HUES48 (cell line): Measurements from ENCODE around the gene CASP14.
"Not testable (repeated sequence)": the region's sequence is repeated elsewhere in the genome, so short reads cannot be mapped to it uniquely, and the experiment has no call there.

Source experiments
- H3K27ac ChIP-seq: one replicate; pipeline ENCODE4 v1.7.0; 2013; ENCODE audit warnings: low read depth, low read length, inconsistent platforms
- H3K27me3 ChIP-seq: 2 replicates; pipeline ENCODE4 v1.6.1; 2013; ENCODE audit warnings: mild to moderate bottlenecking, low read length; ENCODE audit not compliant: control insufficient read depth, insufficient read depth
- H3K36me3 ChIP-seq: 2 replicates; pipeline ENCODE4 v1.6.1; 2013; ENCODE audit warnings: low read length; ENCODE audit not compliant: control insufficient read depth, insufficient read depth
- H3K4me1 ChIP-seq: 2 replicates; pipeline ENCODE4 v1.6.1; 2013; ENCODE audit warnings: mild to moderate bottlenecking, low read length; ENCODE audit not compliant: control insufficient read depth, insufficient read depth
- H3K4me3 ChIP-seq: 2 replicates; pipeline ENCODE4 v1.5.1; 2013; ENCODE audit warnings: mild to moderate bottlenecking, low read depth, low read length
- H3K9ac ChIP-seq: 2 replicates; pipeline ENCODE4 v1.6.1; 2013; ENCODE audit warnings: mild to moderate bottlenecking, low read depth, low read length, moderate library complexity
- H3K9me3 ChIP-seq: 2 replicates; pipeline ENCODE4 v1.6.1; 2013; ENCODE audit warnings: low read length; ENCODE audit not compliant: control insufficient read depth, insufficient read depth

The CASP14 gene

GRCh38 chr19:15072930-15073647, 23.8 kb downstream of the CASP14 start:
- no peaks in the 10 kb centered on the region for H3K4me1 ChIP-seq
- no peaks in the 10 kb centered on the region for H3K27me3 ChIP-seq
- no peaks in the 10 kb centered on the region for H3K9me3 ChIP-seq
- no peak overlapping the region for H3K9ac ChIP-seq
- H3K36me3 ChIP-seq = no peaks in the 10 kb centered on the region
- no peak overlapping the region for H3K4me3 ChIP-seq
- H3K27ac ChIP-seq = no peak overlapping the region

- no peaks in the 10 kb centered on the region for H3K27me3 ChIP-seq
- no peak overlapping the region for H3K27ac ChIP-seq
- no peak overlapping the region for H3K9ac ChIP-seq
- no peaks in the 10 kb centered on the region for H3K36me3 ChIP-seq
- H3K4me3 ChIP-seq = no peak overlapping the region
- no peaks in the 10 kb centered on the region for H3K9me3 ChIP-seq
- H3K4me1 ChIP-seq = no peaks in the 10 kb centered on the region
Measured at GRCh38 chr19:15074371-15074770, 25.1 kb downstream of the CASP14 start.

GRCh38 chr19:15075806-15076205, 26.5 kb downstream of the CASP14 start:
- H3K27ac ChIP-seq = no peak overlapping the region
- H3K9me3 ChIP-seq = no peaks in the 10 kb centered on the region
- no peaks in the 10 kb centered on the region for H3K27me3 ChIP-seq
- no peaks in the 10 kb centered on the region for H3K36me3 ChIP-seq
- H3K9ac ChIP-seq = no peak overlapping the region
- no peak overlapping the region for H3K4me3 ChIP-seq
- no peaks in the 10 kb centered on the region for H3K4me1 ChIP-seq

DNA sequence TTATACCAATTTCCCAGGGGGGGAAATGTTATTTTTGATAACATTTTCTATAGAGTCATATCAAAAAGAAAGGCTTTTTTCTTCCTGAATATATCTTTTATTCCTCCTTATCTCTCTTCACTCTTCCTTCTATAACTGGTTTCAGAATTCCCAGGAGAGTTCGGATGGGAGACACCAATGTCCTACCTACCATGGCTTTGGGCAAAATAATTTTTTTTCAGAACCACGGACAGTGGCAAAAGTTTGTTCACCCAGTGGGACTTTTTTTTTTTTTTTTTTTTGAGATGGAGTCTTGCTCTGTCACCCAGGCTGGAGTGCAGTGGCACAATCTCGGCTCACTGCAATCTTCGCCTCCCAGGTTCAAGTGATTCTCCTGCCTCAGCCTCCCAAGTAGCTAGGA, 30.7 kb downstream of the CASP14 start:
- H3K27me3 ChIP-seq, H3K27ac ChIP-seq, H3K9ac ChIP-seq, H3K9me3 ChIP-seq, H3K4me1 ChIP-seq, H3K36me3 ChIP-seq, H3K4me3 ChIP-seq: not testable (repeated sequence)

DNA sequence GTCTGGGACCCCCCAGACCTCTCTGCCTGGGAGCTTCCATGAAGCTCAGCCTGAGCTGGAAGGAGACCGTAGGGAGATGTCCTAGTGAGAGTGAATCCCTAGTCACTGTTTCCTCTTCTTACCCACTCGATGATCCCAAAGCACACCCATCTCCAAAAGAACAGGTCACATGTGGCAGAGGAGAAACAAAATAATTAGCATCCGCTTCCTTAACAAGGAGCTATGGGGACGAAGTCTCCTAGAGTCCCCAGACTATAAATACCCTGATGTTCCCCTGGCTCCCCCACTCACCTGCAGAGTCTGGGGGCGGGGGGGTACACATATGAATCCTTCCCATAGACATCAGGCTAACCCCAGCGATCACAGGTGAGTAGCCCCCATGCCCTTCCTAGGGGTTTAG, 32.6 kb downstream of the CASP14 start, which contains the start of gene OR1I1:
OR1I1 (plus strand) TSS at position 301 of the 400 bp plus-strand sequence. CDS start 4,855 bp downstream, outside the sequence.
- no peaks in the 10 kb centered on the region for H3K36me3 ChIP-seq
- H3K4me3 ChIP-seq = no peak within 1 kb of the TSS
- H3K27ac ChIP-seq = no peak within 1 kb of the TSS
- no peak within 1 kb of the TSS for H3K9ac ChIP-seq
- H3K9me3 ChIP-seq = no peaks in the 10 kb centered on the region
- H3K4me1 ChIP-seq = no peaks in the 10 kb centered on the region
- no peaks in the 10 kb centered on the region for H3K27me3 ChIP-seq

DNA sequence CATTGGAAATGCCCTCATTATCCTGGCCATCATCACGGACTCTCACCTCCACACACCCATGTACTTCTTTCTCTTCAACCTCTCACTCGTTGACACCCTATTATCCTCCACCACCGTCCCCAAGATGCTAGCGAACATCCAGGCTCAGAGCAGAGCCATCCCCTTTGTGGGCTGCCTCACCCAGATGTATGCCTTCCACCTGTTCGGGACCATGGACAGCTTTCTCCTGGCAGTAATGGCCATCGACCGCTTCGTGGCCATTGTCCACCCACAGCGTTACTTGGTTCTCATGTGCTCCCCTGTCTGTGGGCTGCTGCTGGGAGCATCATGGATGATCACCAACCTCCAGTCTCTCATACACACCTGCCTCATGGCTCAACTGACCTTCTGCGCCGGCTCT, 37.9 kb downstream of the CASP14 start:
- no peaks in the 10 kb centered on the region for H3K36me3 ChIP-seq
- H3K27me3 ChIP-seq = no peaks in the 10 kb centered on the region
- H3K4me3 ChIP-seq = no peak overlapping the region
- no peak overlapping the region for H3K9ac ChIP-seq
- 0 out of 2 replicates have a peak, but pooled peaks cover 2% of the 10 kb centered on the region for H3K4me1 ChIP-seq
- H3K27ac ChIP-seq = no peak overlapping the region
- no peaks in the 10 kb centered on the region for H3K9me3 ChIP-seq

DNA sequence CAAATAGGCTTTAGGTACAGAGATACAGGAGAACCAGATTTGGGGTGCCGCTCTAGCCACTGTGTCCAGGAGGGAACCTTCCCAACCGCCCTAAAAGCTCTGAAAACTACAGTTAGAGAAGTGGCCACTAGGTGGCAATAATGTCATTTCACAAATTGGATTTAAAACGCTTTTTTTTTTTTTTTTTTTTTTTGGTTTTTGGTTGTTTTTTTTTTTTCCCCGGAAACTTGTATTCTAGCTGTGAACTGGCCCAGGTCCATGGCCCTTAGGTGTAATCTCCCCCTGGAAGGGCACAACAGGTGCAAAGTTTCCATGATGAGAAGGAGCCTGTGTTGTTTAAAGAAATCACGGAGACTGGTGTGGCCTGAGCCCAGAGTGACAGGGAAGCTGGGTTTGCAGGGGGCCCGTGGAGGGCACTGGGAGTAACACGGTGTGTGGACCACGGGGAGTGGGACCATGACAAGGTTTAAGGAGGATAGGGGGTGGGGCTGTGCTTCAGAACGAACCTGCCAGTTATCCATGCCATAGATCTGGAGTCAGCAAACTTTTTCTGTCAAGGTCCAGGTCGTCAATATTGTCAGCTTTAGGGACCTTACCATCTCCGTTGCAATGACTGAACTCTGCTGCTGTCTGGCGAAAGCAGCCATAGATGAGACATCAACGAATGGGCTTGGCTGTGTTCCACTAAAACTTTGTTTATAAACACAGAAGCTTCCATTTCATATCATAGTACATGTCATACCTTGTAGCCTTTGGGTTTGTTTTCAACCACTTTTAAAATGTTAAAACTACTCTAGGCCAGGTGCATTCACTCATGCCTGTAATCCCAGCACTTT, 42.9 kb downstream of the CASP14 start:
- Histone ChIP-seq H3K27ac (no peak overlapping the region), H3K4me1 (0 out of 2 replicates have a peak, but pooled peaks cover 3% of the 10 kb centered on the region), H3K9me3 (no peaks in the 10 kb centered on the region), H3K27me3 (no peaks in the 10 kb centered on the region), H3K36me3 (no peaks in the 10 kb centered on the region), H3K4me3 (no peak overlapping the region), H3K9ac (no peak overlapping the region)

- Histone ChIP-seq H3K36me3 (no peaks in the 10 kb centered on the region), H3K4me1 (0 out of 2 replicates have a peak, but pooled peaks cover 3% of the 10 kb centered on the region), H3K27me3 (no peaks in the 10 kb centered on the region), H3K4me3 (no peak overlapping the region), H3K27ac (no peak overlapping the region), H3K9me3 (no peaks in the 10 kb centered on the region), H3K9ac (no peak overlapping the region)
Measured at GRCh38 chr19:15093001-15093400, 43.7 kb downstream of the CASP14 start.

DNA sequence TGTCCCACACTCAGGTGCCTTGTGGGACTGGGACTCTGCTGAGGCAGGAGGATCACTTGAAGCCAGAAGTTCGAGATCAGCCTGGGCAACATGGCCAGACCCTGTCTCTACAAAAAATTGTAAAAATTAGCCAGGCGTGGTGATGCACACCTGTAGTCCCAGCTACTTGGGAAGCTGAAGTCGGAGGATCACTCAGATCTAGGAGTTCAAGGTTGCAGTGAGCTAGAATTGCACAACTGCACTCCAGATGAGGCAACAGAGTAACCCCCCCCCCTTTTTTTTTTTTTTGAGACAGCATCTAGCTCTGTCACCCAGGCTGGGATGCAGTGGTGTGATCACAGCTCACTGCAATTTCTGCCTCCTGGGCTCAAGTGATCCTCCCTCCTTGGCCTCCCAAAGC, 46.9 kb downstream of the CASP14 start:
- Histone ChIP-seq H3K9me3 (no peaks in the 10 kb centered on the region), H3K36me3 (no peaks in the 10 kb centered on the region), H3K4me1 (0 out of 2 replicates have a peak, but pooled peaks cover 3% of the 10 kb centered on the region), H3K27me3 (no peaks in the 10 kb centered on the region), H3K4me3 (no peak overlapping the region), H3K27ac (no peak overlapping the region), H3K9ac (no peak overlapping the region)

DNA sequence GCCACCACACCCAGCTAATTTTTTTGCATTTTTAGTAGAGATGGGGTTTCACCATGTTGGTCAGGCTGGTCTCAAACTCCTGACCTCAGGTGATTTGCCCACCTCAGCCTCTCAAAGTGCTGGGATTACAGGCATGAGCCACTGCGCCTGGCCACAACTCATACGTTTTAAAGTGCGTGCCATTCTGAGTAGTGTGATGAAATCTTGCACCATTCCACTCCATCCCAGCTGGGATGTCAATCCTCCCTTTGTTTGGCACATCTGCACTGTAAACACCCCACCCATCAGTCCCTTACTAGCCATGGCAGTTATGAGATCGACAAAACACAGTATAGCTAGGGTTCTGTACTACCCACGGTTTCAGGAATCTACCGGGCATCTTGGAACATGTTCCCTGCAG, 48.7 kb downstream of the CASP14 start:
- H3K4me3 ChIP-seq, H3K9ac ChIP-seq, H3K4me1 ChIP-seq, H3K36me3 ChIP-seq, H3K27ac ChIP-seq, H3K9me3 ChIP-seq, H3K27me3 ChIP-seq: not testable (repeated sequence)

GRCh38 chr19:15098460-15098859, 49.2 kb downstream of the CASP14 start:
- Histone ChIP-seq H3K36me3 (no peaks in the 10 kb centered on the region), H3K4me1 (no peaks in the 10 kb centered on the region), H3K9me3 (no peaks in the 10 kb centered on the region), H3K27me3 (no peaks in the 10 kb centered on the region), H3K9ac (no peak overlapping the region), H3K27ac (no peak overlapping the region), H3K4me3 (no peak overlapping the region)
